Uterus (tissue), 4 donors: Measurements from ENCODE around the gene FOXB2. TPM values are rescaled to one million over a fixed set of nuclear protein-coding genes. Genes with fewer than 3 reads are reported as not detected.
"Not testable (repeated sequence)": the region's sequence is repeated elsewhere in the genome, so short reads cannot be mapped to it uniquely, and the experiment has no call there.

Source experiments
- DNase-seq, 2 donors: peaks; one replicate each; pipeline ENCODE4 v3.0.0-alpha.2; 2019 to 2020
- H3K27ac ChIP-seq, 2 donors: fragments of 200-600 bp; sonication (generic); 1 replicate in 1 of 2; 2 replicates in 1 of 2; pipeline ENCODE4 v1.5.1; 2016 to 2018
- H3K27me3 ChIP-seq, 2 donors: fragments of 200-600 bp; sonication (generic); one replicate each; pipeline ENCODE4 v1.5.1; 2018 to 2019; ENCODE audit warnings: control low read depth in 1 of 2
- H3K36me3 ChIP-seq, 2 donors: fragments of 200-600 bp; sonication (generic); one replicate each; pipeline ENCODE4 v1.5.1; 2019; ENCODE audit warnings: control low read depth in 1 of 2
- H3K4me1 ChIP-seq, 2 donors: fragments of 200-600 bp; sonication (generic); one replicate each; pipeline ENCODE4 v1.5.1; 2018 to 2019; ENCODE audit warnings: control low read depth in 1 of 2
- H3K4me3 ChIP-seq, 2 donors: fragments of 200-600 bp; sonication (generic); 1 replicate in 1 of 2; 2 replicates in 1 of 2; pipeline ENCODE4 v1.5.1; 2018 to 2019; ENCODE audit warnings: mild to moderate bottlenecking in 1 of 2
- H3K9me3 ChIP-seq, 2 donors: fragments of 200-600 bp; sonication (generic); one replicate each; pipeline ENCODE4 v1.5.1; 2019; ENCODE audit warnings: control low read depth in 1 of 2
- CTCF ChIP-seq, 4 experiments: fragments of 200-600 bp in 2 of 4; fragments of 450-650 bp in 2 of 4; sonication (generic) in 2 of 4; IDR thresholded peaks; one replicate each; pipeline ENCODE4 v1.5.1; 2016 to 2019; ENCODE audit warnings: antibody characterized with exemption in 4 of 4, mild to moderate bottlenecking in 2 of 4, moderate library complexity in 1 of 4
- POLR2A ChIP-seq, 2 donors: fragments of 450-650 bp; IDR thresholded peaks; one replicate each; pipeline ENCODE4 v1.6.1; 2016; ENCODE audit warnings: antibody characterized with exemption in 2 of 2, mild to moderate bottlenecking in 1 of 2, moderate library complexity in 1 of 2
- intact Hi-C: fragments of 100-400 bp; cut with DNase I; formaldehyde crosslinking; loops from one replicate; pipeline ENCODE4 v1.15.1; 2023; ENCODE audit warnings: low total_unique reads
- total RNA-seq, 4 donors: library from RNA; depleted of rRNA in 3 of 4; stranded (reverse); fragments of >200 nt in 3 of 4; gene quantifications; one replicate each; pipeline versions ENCODE4 v1.1.0 to v1.2.4, GENCODE V29; 2014 to 2023
- donor health status: DM: yes; HTN: yes; CAD: no.

FOXB2 gene
- total RNA-seq, 4 donors from 2014 or later, result not detected

GRCh38 chr9:77038281-77039036 lies 19.0 kb downstream of the FOXB2 start:
- Histone ChIP-seq H3K36me3 (no peaks in the 10 kb centered on the region), H3K4me3 (no peak overlapping the region), H3K27me3 (no peaks in the 10 kb centered on the region), H3K9me3 (no peaks in the 10 kb centered on the region), H3K27ac (no peak overlapping the region), H3K4me1 (no peaks in the 10 kb centered on the region)
- intact Hi-C loops, result no loop called here
- TF ChIP-seq POLR2A (IDR thresholded peaks at IDR 0.05), result no peak
- no peak for TF ChIP-seq CTCF (IDR thresholded peaks at IDR 0.05)
- no peak for DNase-seq

GRCh38 chr9:77040340-77040739 lies 20.9 kb downstream of the FOXB2 start:
- DNase-seq, result no peak
- Histone ChIP-seq H3K9me3 (no peaks in the 10 kb centered on the region), H3K4me1 (no peaks in the 10 kb centered on the region), H3K27me3 (no peaks in the 10 kb centered on the region), H3K27ac (no peak overlapping the region), H3K36me3 (no peaks in the 10 kb centered on the region), H3K4me3 (no peak overlapping the region)
- intact Hi-C loops, result no loop called here
- TF ChIP-seq POLR2A (IDR thresholded peaks at IDR 0.05) (no peak), CTCF (IDR thresholded peaks at IDR 0.05) (no peak)

DNA sequence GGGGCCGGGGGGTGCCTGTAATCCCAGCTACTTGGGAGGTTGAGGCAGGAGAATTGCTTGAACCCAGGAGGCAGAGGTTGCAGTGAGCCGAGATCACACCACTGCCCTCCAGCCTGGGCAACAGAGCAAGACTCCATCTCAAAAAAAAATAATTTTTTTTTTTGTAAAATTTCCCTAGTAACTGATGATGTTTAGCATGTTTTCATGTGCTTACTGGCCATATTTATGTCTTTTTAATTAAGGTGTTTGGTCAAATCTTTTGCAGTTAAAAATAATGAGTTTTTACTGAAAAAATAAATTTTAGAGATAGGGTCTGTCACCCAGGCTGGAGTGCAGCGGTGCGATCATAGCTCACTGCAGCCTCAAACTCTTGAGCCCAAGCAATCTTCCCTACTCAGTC lies 24.3 kb downstream of the FOXB2 start:
- H3K4me3 ChIP-seq, DNase-seq, H3K27me3 ChIP-seq, H3K36me3 ChIP-seq, H3K27ac ChIP-seq, H3K9me3 ChIP-seq, H3K4me1 ChIP-seq, intact Hi-C loops: not testable (repeated sequence)

DNA sequence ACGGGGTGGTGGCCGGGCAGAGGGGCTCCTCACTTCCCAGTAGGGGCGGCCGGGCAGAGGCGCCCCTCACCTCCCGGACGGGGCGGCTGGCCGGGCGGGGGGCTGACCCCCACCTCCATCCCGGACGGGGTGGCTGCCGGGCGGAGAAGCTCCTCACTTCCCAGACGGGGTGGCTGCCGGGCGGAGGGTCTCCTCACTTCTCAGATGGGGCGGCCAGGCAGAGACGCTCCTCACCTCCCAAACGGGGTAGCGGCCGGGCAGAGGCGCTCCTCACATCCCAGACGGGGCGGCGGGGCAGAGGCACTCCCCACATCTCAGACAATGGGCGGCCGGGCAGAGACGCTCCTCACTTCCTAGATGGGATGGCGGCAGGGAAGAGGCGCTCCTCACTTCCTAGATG lies 41.2 kb downstream of the FOXB2 start:
- intact Hi-C loops, H3K27ac ChIP-seq, H3K36me3 ChIP-seq: not testable (repeated sequence)

GRCh38 chr9:77063645-77064285 lies 44.3 kb downstream of the FOXB2 start:
- H3K4me3 ChIP-seq, result no peak overlapping the region
- intact Hi-C loops, result no loop called here
- H3K36me3 ChIP-seq, result no peaks in the 10 kb centered on the region
- TF ChIP-seq CTCF (IDR thresholded peaks at IDR 0.05) (no peak), POLR2A (IDR thresholded peaks at IDR 0.05) (no peak)
- H3K27me3 ChIP-seq, result no peaks in the 10 kb centered on the region
- H3K4me1 ChIP-seq, result no peaks in the 10 kb centered on the region
- no peaks in the 10 kb centered on the region for H3K9me3 ChIP-seq
- no peak overlapping the region for H3K27ac ChIP-seq
- DNase-seq, result no peak

More for the DNA sequence above, 41.2 kb downstream of the FOXB2 start:
- not testable (repeated sequence) for H3K4me1 ChIP-seq, H3K27me3 ChIP-seq, H3K4me3 ChIP-seq, H3K9me3 ChIP-seq, DNase-seq

- Histone ChIP-seq H3K4me1 (no peaks in the 10 kb centered on the region), H3K27ac (no peak overlapping the region), H3K36me3 (no peaks in the 10 kb centered on the region), H3K27me3 (no peaks in the 10 kb centered on the region), H3K9me3 (no peaks in the 10 kb centered on the region), H3K4me3 (no peak overlapping the region)
- no peak for TF ChIP-seq CTCF (IDR thresholded peaks at IDR 0.05)
- no peak for TF ChIP-seq POLR2A (IDR thresholded peaks at IDR 0.05)
- intact Hi-C loops, result no loop called here
- DNase-seq, result no peak
These were observed 46.9 kb downstream of the FOXB2 start for GRCh38 chr9:77066388-77066787.
